Measurements from ENCODE around the gene DHX32.
"Not testable (repeated sequence)": the region's sequence is repeated elsewhere in the genome, so short reads cannot be mapped to it uniquely, and the experiment has no call there.

The DHX32 gene

GRCh38 chr10:125916977-125917376 is 35.9 kb upstream of the DHX32 start:
- H3F3A ChIP-seq (ENCODE audit: insufficient read depth), result no peaks in the 10 kb centered on the region
- no peaks in the 10 kb centered on the region for H3K79me2 ChIP-seq (ENCODE audit: insufficient read depth, low read length)
- no peak overlapping the region for H3K27ac ChIP-seq (ENCODE audit: low read depth, low read length)
- no peak overlapping the region for H2AFZ ChIP-seq (ENCODE audit: low read depth, low read length, severe bottlenecking)
- H3K36me3 ChIP-seq (ENCODE audit: low read length), result no peaks in the 10 kb centered on the region
- TF ChIP-seq EZH2phosphoT487 (conservative IDR thresholded peaks at IDR 0.05; ENCODE audit: low read length), result no peak
- no peak for TF ChIP-seq CTCF (IDR thresholded peaks at IDR 0.05; ENCODE audit: insufficient read depth, low read length, poor library complexity, severe bottlenecking)
- H3K4me3 ChIP-seq (ENCODE audit: insufficient read depth, low read length, poor library complexity, severe bottlenecking), result no peak overlapping the region
- H4K20me1 ChIP-seq (ENCODE audit: low read depth, low read length), result no peaks in the 10 kb centered on the region
- no peaks in the 10 kb centered on the region for H3K9me2 ChIP-seq (replicated peaks; ENCODE audit: insufficient read depth, low read length)
- H3K9me3 ChIP-seq (ENCODE audit: insufficient read depth, low read length), result no peaks in the 10 kb centered on the region
- H3K27me3 ChIP-seq (ENCODE audit: low read length), result no peaks in the 10 kb centered on the region
- H3K4me2 ChIP-seq (ENCODE audit: low read depth, low read length, poor library complexity, severe bottlenecking), result no peak overlapping the region
- no peak overlapping the region for H3K9ac ChIP-seq (ENCODE audit: low read length)

GRCh38 chr10:125913277-125913676 is 32.2 kb upstream of the DHX32 start:
- not testable (repeated sequence) for H3K9ac ChIP-seq (ENCODE audit: low read length); H3K9me3 ChIP-seq (ENCODE audit: insufficient read depth, low read length); H4K20me1 ChIP-seq (ENCODE audit: low read depth, low read length); H2AFZ ChIP-seq (ENCODE audit: low read depth, low read length, severe bottlenecking); H3K9me2 ChIP-seq (replicated peaks; ENCODE audit: insufficient read depth, low read length); H3K36me3 ChIP-seq (ENCODE audit: low read length); H3K79me2 ChIP-seq (ENCODE audit: insufficient read depth, low read length); H3K4me3 ChIP-seq (ENCODE audit: insufficient read depth, low read length, poor library complexity, severe bottlenecking); H3K4me2 ChIP-seq (ENCODE audit: low read depth, low read length, poor library complexity, severe bottlenecking); H3K27ac ChIP-seq (ENCODE audit: low read depth, low read length); H3F3A ChIP-seq (ENCODE audit: insufficient read depth); H3K27me3 ChIP-seq (ENCODE audit: low read length)

- H3K79me2 ChIP-seq (ENCODE audit: insufficient read depth, low read length), result no peaks in the 10 kb centered on the region
- no peaks in the 10 kb centered on the region for H4K20me1 ChIP-seq (ENCODE audit: low read depth, low read length)
- H3K4me2 ChIP-seq (ENCODE audit: low read depth, low read length, poor library complexity, severe bottlenecking), result no peak overlapping the region
- no peak overlapping the region for H3K27ac ChIP-seq (ENCODE audit: low read depth, low read length)
- H3K9ac ChIP-seq (ENCODE audit: low read length), result no peak overlapping the region
- H3K36me3 ChIP-seq (ENCODE audit: low read length), result no peaks in the 10 kb centered on the region
- no peak overlapping the region for H2AFZ ChIP-seq (ENCODE audit: low read depth, low read length, severe bottlenecking)
- no peaks in the 10 kb centered on the region for H3F3A ChIP-seq (ENCODE audit: insufficient read depth)
- no peak overlapping the region for H3K4me3 ChIP-seq (ENCODE audit: insufficient read depth, low read length, poor library complexity, severe bottlenecking)
- H3K27me3 ChIP-seq (ENCODE audit: low read length), result no peaks in the 10 kb centered on the region
- TF ChIP-seq EZH2phosphoT487 (conservative IDR thresholded peaks at IDR 0.05; ENCODE audit: low read length), result no peak
- no peak for TF ChIP-seq CTCF (IDR thresholded peaks at IDR 0.05; ENCODE audit: insufficient read depth, low read length, poor library complexity, severe bottlenecking)
- H3K9me3 ChIP-seq (ENCODE audit: insufficient read depth, low read length), result no peaks in the 10 kb centered on the region
- no peaks in the 10 kb centered on the region for H3K9me2 ChIP-seq (replicated peaks; ENCODE audit: insufficient read depth, low read length)
Observed at GRCh38 chr10:125911990-125912389, 30.9 kb upstream of the DHX32 start.

- Histone ChIP-seq H3K4me2 (ENCODE audit: low read depth, low read length, poor library complexity, severe bottlenecking) (no peak overlapping the region), H3K79me2 (ENCODE audit: insufficient read depth, low read length) (no peaks in the 10 kb centered on the region), H3K4me3 (ENCODE audit: insufficient read depth, low read length, poor library complexity, severe bottlenecking) (no peak overlapping the region), H2AFZ (ENCODE audit: low read depth, low read length, severe bottlenecking) (no peak overlapping the region), H3K9me2 (replicated peaks; ENCODE audit: insufficient read depth, low read length) (no peaks in the 10 kb centered on the region), H3F3A (ENCODE audit: insufficient read depth) (no peaks in the 10 kb centered on the region), H3K27me3 (ENCODE audit: low read length) (no peaks in the 10 kb centered on the region), H4K20me1 (ENCODE audit: low read depth, low read length) (no peaks in the 10 kb centered on the region), H3K9ac (ENCODE audit: low read length) (no peak overlapping the region), H3K27ac (ENCODE audit: low read depth, low read length) (no peak overlapping the region), H3K9me3 (ENCODE audit: insufficient read depth, low read length) (no peaks in the 10 kb centered on the region), H3K36me3 (ENCODE audit: low read length) (no peaks in the 10 kb centered on the region)
- no peak for TF ChIP-seq EZH2phosphoT487 (conservative IDR thresholded peaks at IDR 0.05; ENCODE audit: low read length)
- TF ChIP-seq CTCF (IDR thresholded peaks at IDR 0.05; ENCODE audit: insufficient read depth, low read length, poor library complexity, severe bottlenecking), result no peak
Observed at GRCh38 chr10:125911145-125911544, 30.1 kb upstream of the DHX32 start.

- not testable (repeated sequence) for H3K9ac ChIP-seq (ENCODE audit: low read length)
Observed at GRCh38 chr10:125909491-125909890, 28.4 kb upstream of the DHX32 start.

GRCh38 chr10:125908813-125909212 is 27.7 kb upstream of the DHX32 start:
- H3K9ac ChIP-seq (ENCODE audit: low read length); H3K36me3 ChIP-seq (ENCODE audit: low read length); H2AFZ ChIP-seq (ENCODE audit: low read depth, low read length, severe bottlenecking); H3K79me2 ChIP-seq (ENCODE audit: insufficient read depth, low read length); H4K20me1 ChIP-seq (ENCODE audit: low read depth, low read length); H3F3A ChIP-seq (ENCODE audit: insufficient read depth); H3K4me3 ChIP-seq (ENCODE audit: insufficient read depth, low read length, poor library complexity, severe bottlenecking); H3K27me3 ChIP-seq (ENCODE audit: low read length); H3K9me2 ChIP-seq (replicated peaks; ENCODE audit: insufficient read depth, low read length); H3K9me3 ChIP-seq (ENCODE audit: insufficient read depth, low read length); H3K27ac ChIP-seq (ENCODE audit: low read depth, low read length); H3K4me2 ChIP-seq (ENCODE audit: low read depth, low read length, poor library complexity, severe bottlenecking): not testable (repeated sequence)

More at GRCh38 chr10:125909491-125909890, 28.4 kb upstream of the DHX32 start:
- H3F3A ChIP-seq (ENCODE audit: insufficient read depth); H3K36me3 ChIP-seq (ENCODE audit: low read length); H3K4me3 ChIP-seq (ENCODE audit: insufficient read depth, low read length, poor library complexity, severe bottlenecking); H3K27me3 ChIP-seq (ENCODE audit: low read length); H3K9me3 ChIP-seq (ENCODE audit: insufficient read depth, low read length); H3K79me2 ChIP-seq (ENCODE audit: insufficient read depth, low read length); H3K9me2 ChIP-seq (replicated peaks; ENCODE audit: insufficient read depth, low read length); H4K20me1 ChIP-seq (ENCODE audit: low read depth, low read length); H2AFZ ChIP-seq (ENCODE audit: low read depth, low read length, severe bottlenecking); H3K4me2 ChIP-seq (ENCODE audit: low read depth, low read length, poor library complexity, severe bottlenecking); H3K27ac ChIP-seq (ENCODE audit: low read depth, low read length): not testable (repeated sequence)
